Tibial nerve (tissue), 4 donors: ENCODE data around the gene TSEN34.
"Not testable (repeated sequence)": the region's sequence is repeated elsewhere in the genome, so short reads cannot be mapped to it uniquely, and the experiment has no call there.

Experiments
- EP300 ChIP-seq, 2 donors: sonication (generic); formaldehyde crosslinking; IDR thresholded peaks; one replicate each; pipeline ENCODE4 v1.6.1; 2017; ENCODE audit warnings: antibody characterized with exemption in 2 of 2, mild to moderate bottlenecking in 1 of 2
- POLR2A ChIP-seq, 2 donors: fragments of 450-650 bp; IDR thresholded peaks; one replicate each; pipeline ENCODE4 v1.6.1; 2017; ENCODE audit warnings: antibody characterized with exemption in 2 of 2, mild to moderate bottlenecking in 2 of 2, moderate library complexity in 2 of 2
- TF ChIP-seq, protein P1 (sequence below), 5 experiments: fragments of 200-600 bp in 3 of 5; fragments of 450-650 bp in 2 of 5; sonication (generic) in 3 of 5; IDR thresholded peaks; one replicate each; pipeline ENCODE4 v1.5.1; 2016 to 2019; ENCODE audit warnings: antibody characterized with exemption in 5 of 5, mild to moderate bottlenecking in 3 of 5, moderate library complexity in 2 of 5

DNA sequence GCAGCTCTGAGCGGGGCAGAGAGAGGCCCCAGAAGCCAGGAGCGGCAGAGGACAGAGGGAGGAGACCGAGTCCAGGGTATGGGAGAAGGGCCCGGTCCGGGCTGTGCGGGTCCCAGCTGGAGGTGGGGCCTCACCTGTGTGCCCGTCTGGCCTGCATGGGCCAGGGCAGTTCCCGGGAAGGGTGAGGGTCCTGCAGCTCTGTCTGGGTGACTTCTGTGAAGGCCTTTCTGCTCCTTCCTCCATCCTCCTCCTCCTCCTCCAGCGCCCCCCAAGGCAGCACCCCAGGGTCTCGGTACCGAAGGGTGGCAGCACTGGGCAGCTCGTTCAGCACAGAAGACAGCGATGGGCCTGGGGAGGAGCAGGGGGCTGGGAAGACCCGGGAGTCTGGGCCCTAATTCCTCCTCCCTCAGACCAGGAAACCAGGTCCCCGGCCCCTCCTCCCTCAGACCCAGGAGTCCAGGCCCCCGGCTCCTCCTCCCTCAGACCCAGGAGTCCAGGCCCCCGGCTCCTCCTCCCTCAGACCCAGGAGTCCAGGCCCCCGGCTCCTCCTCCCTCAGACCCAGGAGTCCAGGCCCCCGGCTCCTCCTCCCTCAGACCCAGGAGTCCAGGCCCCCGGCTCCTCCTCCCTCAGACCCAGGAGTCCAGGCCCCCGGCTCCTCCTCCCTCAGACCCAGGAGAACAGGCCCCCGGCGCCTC lies 19.2 kb upstream of the TSEN34 start:
- TF ChIP-seq, protein P1, sequence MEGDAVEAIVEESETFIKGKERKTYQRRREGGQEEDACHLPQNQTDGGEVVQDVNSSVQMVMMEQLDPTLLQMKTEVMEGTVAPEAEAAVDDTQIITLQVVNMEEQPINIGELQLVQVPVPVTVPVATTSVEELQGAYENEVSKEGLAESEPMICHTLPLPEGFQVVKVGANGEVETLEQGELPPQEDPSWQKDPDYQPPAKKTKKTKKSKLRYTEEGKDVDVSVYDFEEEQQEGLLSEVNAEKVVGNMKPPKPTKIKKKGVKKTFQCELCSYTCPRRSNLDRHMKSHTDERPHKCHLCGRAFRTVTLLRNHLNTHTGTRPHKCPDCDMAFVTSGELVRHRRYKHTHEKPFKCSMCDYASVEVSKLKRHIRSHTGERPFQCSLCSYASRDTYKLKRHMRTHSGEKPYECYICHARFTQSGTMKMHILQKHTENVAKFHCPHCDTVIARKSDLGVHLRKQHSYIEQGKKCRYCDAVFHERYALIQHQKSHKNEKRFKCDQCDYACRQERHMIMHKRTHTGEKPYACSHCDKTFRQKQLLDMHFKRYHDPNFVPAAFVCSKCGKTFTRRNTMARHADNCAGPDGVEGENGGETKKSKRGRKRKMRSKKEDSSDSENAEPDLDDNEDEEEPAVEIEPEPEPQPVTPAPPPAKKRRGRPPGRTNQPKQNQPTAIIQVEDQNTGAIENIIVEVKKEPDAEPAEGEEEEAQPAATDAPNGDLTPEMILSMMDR (IDR thresholded peaks at IDR 0.05) = not testable (repeated sequence)
- TF ChIP-seq POLR2A, EP300 (IDR thresholded peaks at IDR 0.05): not testable (repeated sequence)
